HG02884 (cell line): ENCODE measurements around the gene LIG3.
"Not testable (repeated sequence)": the region's sequence is repeated elsewhere in the genome, so short reads cannot be mapped to it uniquely, and the experiment has no call there.

ENCODE experiments used
- ATAC-seq: cut with Tn5 transposase; IDR thresholded peaks from one replicate; pipeline ENCODE4 v1.9.1; 2021; ENCODE audit warnings: mild to moderate bottlenecking, moderate library complexity; ENCODE audit not compliant: unreplicated experiment

Gene LIG3

DNA sequence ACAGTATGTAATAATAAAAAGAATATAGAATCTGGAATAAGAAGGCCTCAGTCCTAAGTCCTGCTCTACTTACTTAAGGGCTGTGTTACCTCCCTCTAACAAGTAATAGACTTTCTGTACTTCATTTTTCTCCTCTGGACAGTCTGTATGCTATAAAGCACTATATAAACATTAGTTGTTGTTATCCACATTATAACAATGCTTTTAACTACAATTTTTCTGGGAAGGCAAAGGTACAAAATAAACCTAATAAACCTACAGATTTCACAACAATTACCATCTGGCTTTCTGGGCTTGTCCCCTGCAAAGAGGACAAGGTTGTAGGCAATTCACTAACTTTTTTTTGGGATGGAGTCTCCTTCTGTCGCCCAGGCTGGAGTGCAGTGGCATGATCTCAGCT is 50.5 kb downstream of the LIG3 start:
- ATAC-seq = no peak

DNA sequence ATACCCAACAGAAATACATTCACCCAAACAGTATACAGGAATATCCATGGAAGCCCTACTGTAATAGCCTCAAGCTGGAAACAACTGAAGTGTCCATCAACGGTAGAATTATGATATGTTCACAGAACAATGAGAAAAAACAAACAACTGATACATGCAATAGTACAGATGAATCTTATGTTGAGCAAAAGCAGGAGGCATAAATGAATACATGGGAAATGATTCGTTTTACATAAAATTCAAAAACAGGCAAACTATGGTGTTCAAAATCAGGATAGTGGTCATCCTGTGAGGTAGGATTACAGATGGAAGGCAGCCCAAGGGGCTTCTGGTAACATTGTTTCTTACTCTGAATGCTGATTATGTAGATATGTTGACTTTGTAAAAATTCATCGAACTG is 58.1 kb downstream of the LIG3 start:
- no peak for ATAC-seq

DNA sequence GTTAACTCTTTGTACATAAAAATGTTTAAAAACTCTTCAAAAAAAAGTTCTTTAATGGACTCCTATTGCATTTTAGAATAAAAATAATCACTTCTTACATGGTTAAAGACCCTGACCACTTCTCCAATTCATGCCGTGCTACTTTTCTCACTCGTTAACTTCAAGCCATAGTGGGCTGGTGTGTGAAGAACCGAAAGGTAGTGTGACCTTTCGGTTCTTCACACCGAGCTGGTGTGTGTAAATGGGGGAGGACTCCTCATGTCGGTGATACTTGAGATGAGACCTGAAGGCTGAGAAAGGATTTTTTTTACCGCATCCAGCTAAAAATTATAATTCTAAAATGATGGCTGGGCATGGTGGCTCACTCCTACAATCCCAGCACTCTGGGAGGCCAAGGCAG is 61.1 kb downstream of the LIG3 start:
- no peak for ATAC-seq

DNA sequence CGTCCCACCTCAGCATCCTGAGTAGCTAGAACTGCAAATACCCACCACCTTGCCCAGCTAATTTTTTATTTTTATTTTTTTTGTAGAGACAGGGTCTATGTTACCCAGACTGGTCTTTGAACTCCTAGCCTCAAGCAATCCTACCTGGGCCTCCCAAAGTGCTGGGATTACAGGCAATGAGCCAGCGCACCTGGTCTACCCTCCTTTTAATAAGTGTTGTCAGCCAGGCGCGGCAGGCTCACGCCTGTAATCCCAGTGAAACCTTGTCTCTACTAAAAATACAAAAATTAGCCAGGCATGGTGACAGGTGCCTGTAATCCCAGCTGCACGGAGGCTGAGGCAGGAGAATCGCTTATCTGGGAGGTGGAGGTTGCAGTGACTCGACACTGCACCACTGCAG is 63.9 kb downstream of the LIG3 start:
- no peak for ATAC-seq

DNA sequence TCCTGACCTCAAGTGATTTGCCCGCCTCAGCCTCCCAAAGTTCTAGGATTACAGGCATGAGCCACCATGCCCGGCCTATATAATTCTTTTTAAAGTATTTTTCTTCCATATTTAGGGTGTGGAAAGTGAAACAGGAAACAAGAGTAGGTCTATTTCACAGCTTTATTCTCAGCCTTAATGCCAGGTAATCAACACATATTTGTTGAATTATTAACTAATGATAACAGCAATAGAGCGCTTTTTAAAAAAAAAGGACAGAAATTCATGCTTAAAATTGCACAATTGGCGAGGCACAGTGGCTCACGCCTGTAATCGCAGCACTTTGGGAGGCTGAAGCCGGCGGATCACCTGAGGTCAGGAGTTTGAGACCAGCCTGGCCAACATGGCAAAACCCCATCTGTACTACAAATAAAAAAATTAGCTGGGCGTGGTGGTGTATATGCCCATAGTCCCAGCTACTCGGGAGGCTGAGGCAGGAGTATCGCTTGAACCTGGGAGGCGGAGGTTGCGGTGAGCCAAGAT is 65.2 kb downstream of the LIG3 start:
- not testable (repeated sequence) for ATAC-seq

DNA sequence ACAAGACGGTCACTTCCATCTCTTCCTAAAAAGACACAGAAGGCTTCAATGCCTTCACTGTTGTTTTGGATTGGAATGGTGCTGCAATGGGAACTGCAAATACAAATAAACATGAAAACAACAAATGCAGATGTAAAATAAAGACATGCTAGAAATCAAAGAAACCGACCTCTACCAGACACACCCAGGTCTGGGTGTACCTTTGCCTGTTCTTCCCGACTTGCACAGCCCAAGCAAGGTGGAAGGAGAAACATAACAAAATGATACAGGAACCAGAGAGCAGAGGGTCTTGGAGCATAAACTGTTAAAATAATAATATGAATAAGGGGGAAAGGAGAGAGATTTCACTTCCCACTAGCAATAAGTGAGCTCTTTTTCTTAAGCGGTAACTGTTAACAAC is 65.9 kb downstream of the LIG3 start:
- ATAC-seq = no peak

DNA sequence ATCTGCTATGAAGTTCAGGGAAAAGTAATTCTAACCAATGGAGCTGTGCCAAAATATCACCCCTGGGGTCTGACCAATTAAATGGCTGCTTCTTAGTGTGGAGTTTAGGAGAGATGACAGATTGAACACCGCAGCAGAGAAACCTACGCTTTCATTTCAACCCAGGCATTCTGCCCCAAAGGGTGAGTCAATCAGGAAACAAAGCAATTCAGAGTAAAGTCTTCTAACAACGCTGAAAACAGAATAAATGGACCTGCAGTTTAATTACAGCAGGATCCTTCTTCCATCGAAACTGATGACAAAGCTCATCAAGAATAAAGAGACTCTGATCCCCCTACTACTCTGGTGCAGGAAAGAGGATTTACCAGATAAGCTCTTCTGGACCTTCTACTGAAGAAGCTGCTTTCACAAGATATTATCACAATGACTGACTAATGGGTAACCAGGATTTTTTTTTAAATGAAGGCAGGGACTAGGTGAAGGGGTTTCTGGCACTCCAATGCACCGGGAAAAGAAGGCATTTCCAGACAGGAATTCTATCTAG is 66.5 kb downstream of the LIG3 start:
- no peak for ATAC-seq

DNA sequence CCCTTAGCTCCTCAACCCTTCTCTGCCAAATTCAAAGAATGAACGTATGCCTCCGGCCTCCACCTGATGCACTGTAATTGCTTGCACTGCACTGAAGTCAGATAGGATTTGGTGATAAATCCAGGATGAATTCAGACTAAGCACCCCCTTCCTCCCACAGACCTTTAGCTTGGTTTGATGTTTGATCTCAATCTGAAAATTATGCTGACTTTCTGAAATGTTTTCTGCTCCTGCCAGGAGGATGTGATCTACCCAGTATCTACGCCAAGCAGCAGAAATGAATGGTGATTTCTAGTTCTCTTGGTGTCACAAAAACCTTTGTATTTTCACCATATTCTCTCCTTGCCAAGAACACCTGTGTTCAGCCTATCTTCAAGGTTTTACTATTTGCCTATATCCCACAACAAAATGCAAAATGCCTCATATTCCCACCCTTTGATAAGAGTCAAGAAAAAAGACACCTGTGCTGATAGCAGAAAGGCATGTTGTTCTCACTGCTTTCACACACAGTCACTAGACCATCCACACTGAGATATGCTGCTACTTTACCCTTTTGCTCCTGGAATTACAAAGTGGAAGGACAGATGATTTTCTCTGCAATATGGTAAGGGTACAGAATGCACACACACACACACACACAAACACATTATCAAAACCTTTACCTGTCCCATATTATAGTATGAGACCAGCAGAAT is 68.5 kb downstream of the LIG3 start:
- ATAC-seq = no peak

DNA sequence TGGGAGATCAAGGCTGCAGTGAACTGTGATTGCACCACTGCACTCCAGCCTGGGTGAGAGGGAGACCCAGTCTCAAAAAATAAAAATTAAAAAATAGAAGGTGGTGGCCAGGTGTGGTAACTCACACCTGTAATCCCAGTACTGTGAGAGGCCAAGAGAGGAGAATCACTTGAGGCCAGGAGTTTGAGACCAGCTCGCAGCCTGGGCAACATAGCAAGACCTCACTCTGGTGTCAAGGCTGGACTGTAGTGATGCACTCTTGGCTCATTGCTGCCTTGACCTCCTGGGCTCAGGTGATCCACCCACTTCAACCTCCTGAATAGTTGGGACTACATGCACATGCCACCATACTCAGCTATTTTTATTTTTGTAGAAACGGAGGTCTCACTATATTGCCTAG is 69.9 kb downstream of the LIG3 start:
- no peak for ATAC-seq

DNA sequence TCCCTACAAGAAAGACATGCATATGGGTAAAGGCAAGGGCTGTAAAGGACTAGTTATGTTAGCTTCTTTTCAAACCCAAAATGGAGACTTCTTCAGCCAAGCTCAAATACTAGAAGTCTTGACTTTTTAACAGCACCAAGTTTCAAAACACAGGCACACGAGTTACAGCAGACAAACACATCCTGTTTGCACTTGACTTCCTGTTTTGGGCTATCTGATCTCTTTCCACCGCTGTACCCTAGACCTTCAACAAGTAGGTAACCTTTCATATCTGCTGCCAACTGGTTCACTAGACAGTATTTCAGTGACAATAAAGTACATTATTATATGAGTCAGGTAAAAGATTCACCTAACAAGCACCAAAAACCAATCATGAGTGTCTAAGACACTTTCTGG is 70.9 kb downstream of the LIG3 start:
- no peak for ATAC-seq

DNA sequence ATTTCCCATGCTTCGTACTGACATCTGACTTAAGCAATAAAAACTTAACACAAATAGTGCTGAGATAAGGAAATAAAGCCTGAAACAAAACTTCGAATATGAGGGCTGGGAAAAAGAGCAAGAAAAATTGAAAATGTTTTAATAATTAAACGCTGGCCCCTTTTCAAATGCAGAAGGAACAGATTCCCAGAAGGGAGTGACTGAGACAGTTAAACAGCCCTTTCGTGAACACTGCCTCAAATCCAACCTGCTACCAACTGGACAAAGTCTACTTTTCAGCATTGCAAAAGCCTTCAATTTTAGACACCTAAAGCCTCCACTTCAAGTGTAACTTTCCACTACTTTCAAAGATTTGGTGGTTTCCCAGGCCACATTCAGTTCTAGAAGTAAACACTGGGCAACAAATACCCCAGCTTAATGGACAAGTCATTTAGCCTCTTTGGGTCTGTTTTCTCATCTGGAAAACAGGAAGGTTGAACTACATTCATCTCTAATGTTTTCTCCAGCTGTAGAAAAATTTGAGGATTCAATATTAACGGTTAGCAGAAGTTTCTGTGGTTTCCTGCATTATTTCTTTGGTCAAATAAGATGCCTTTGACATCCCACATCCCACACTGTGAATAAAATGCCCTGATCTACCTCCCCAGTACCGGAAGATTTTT is 71.4 kb downstream of the LIG3 start:
- ATAC-seq = no peak

DNA sequence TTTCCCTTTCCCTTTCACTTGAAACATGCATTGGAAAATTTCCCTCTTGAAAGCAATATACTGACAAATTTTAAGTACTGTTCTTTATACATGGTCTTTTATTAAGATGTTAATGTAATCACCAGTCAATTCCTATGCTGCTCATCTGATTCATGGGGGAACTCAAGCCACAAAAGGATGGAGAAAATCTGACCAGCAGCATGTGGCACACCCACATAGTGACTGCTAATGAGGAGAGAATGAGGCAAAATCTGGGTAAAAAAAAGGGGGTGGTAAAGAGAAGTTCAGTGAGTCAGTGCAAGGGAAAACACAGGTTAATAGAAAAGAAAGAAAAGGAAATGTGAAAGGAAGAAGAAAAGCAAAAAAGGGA is 71.9 kb downstream of the LIG3 start:
- no peak for ATAC-seq

DNA sequence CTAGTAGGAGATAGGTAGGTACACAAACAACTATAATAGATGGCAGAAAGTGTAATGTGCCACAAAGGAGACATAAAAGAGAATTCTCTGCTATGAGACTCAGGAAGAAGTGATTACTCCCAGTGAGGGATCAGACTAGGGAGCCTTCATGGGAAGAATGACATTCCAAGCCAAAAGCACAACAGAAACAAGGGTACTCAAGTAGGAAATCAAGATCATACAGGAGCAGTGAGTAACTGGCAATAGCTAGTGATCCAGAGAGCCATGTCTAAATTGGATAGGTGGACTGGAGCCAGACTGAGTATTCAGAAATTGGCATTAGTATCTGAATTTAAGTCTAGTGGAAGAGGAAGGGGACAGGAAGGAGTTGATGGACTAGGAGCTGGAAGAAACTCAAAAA is 72.5 kb downstream of the LIG3 start:
- ATAC-seq = no peak

DNA sequence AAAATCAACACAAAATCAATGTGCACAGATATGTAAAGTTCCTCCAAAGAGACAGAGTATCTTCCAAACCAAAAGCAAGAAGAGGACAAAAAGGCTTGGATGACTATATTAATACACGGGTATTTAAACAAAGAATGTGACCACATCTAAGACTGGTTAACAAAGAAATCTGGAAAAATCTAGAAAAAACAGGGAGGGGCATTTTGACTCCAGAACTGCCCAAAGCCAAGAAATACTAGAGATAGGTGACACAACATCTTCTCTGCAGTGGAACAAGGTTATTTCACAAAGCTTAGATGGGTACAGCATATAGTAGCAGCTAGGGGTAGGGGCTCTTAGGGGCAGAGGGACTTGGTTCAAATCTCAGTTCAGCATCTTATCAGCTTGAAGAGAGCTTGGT is 72.9 kb downstream of the LIG3 start:
- ATAC-seq = no peak

DNA sequence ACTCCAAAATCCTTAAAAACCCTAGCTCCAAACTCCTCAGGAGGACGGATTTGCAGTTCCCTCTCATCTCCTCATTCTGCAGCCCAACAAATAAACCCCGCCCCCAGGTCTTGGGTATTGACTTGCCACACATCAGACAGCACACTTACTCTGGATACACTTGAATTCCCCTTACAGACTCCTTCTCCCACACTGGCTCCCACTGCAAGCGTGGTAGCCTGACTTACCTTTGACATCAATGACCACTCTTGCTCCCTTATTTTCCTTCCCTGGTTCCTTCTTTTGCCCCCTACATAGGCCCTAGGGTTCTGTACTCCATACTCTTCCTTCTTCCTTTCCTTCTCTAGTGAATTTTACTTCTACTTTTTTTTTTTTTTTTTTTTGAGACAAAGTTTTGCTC is 75.7 kb downstream of the LIG3 start:
- no peak for ATAC-seq

DNA sequence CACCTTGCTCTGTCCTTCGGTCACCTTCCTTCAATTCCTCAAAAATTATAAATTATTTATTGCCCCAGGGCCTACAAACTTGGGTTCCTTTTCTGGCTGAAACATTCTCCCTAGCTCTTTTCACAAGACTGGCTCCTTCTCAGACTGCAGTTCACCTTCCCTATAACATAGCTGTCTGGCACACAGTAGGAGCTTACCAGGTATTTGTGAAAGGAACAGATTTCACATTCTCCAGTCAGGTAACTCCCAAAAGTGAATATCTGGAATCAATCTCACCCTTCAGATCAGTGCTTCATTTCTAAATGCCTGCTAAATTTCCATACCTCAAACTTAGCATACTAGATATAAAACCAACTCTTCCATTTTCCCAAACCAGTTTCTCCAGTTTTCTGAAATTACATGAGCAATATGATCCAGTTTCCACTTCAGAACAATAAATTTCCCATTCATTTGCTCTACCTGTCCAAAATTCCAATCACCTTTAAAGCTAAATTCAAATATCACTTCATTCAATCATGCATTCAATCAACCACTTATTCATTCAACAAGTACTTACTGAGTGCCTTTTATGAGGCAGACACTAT is 77.1 kb downstream of the LIG3 start:
- no peak for ATAC-seq
